Measurements from ENCODE around the gene ALDH1A2.

GRCh38 chr15:57925650-57926049, 139.9 kb downstream of the ALDH1A2 start:
- no peak for TF ChIP-seq CTCF (conservative IDR thresholded peaks at IDR 0.05 in 1 of 2, IDR thresholded peaks at IDR 0.05 in 1 of 2; ENCODE audit: extremely low read depth in 1 of 2, insufficient read depth in 1 of 2, low read depth in 1 of 2, low read length in 2 of 2)
- TF ChIP-seq EZH2 (IDR thresholded peaks at IDR 0.05; ENCODE audit: borderline replicate concordance, low read length): no peak

Data from mammary epithelial cell (primary cell).